ENCODE measurements around the gene NIN. TPM values are rescaled to one million over a fixed set of nuclear protein-coding genes. Genes with fewer than 3 reads are reported as not detected.

The NIN gene
- 147 TPM for total RNA-seq

GRCh38 chr14:50830932-50831725, at the start of gene NIN:
TSS of gene NIN (minus strand) at chr14:50831162. CDS start at chr14:50822056, 9,106 bp downstream.

GRCh38 chr14:50871914-50872732, 41.2 kb upstream of the NIN start, which contains the start of gene ABHD12B:
TSS of gene ABHD12B (plus strand) at chr14:50872053. CDS start at chr14:50872175, 122 bp downstream.

Small RNA genes lying within 50 kb of the gene (small RNA-seq; reads per million reads assigned to genes)
- not detected for gene RF00593 (ENCODE audit: low replicate concordance)

Other genes with a start within 250 kb of the NIN start
- gene SAV1, start 162.9 kb downstream of the NIN start, total RNA-seq, result 28.5 TPM
- not detected for gene ABHD12B, start 40.9 kb upstream of the NIN start, total RNA-seq
- 11.0 TPM for gene PYGL, start 113.3 kb upstream of the NIN start, total RNA-seq